Stimulated activated CD4-positive, alpha-beta T cell treated with anti-CD3 and anti-CD28 coated beads, Interleukin-1b, Interleukin-23, amount 100 ng/mL, for 48 hours (primary cell): ENCODE results near the gene VASN.
"Not testable (repeated sequence)": the region's sequence is repeated elsewhere in the genome, so short reads cannot be mapped to it uniquely, and the experiment has no call there.

ENCODE experiments used
- DNase-seq: peaks from one replicate; pipeline ENCODE4 v3.0.0-alpha.2; 2020

VASN gene

DNA sequence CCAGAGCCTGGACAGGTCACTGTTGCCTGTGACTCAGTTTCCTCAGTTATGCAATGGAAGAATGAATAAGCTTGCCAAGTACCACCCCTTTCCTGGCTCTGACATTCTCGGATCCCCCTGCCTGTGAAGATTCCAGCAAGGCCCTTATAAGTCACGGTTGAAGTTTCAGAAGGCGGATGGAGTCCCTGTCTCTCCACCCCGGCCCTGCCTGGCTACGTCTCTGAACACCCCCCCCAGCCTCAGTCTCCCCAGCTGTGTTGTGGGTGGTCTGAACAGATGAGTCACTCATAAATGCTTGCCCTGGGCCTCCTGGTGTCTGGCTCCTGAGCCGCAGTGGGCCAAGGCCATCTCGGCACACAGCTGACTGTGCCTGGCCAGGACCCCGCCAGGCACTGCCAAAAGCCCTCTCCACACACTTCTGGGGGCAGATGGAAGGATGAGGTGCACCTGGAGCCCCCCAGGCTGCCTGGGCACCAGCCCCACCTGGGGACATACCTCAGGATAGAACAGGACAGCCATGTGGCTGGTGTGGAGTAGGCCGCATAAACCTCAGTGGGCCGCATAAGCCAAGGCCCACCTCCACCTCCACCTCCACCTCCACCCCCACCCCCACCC is 15.4 kb downstream of the VASN start:
- DNase-seq = no peak

DNA sequence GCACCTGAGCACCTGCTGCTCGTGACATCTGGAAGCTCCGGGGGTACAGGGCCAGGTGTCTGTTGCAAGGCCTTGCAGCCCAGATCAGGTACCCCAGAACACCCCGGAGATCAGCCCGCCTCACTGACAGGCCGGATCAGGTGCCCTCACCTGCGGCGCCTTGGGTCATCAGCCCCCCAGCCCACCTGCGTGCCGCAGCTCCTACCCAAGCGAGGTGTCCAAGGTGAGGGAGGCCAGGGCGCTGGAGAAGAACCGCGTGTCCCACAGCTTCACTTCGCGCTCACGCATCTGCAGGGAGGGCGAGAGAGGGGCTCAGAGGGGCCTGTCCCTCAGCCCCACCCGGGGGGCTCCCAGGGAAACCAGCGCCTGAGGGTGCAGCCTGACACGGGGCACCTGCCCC is 16.1 kb downstream of the VASN start:
- DNase-seq = no peak

- no peak for DNase-seq
Measured at GRCh38 chr16:4388271-4389021, 16.8 kb downstream of the VASN start.

DNA sequence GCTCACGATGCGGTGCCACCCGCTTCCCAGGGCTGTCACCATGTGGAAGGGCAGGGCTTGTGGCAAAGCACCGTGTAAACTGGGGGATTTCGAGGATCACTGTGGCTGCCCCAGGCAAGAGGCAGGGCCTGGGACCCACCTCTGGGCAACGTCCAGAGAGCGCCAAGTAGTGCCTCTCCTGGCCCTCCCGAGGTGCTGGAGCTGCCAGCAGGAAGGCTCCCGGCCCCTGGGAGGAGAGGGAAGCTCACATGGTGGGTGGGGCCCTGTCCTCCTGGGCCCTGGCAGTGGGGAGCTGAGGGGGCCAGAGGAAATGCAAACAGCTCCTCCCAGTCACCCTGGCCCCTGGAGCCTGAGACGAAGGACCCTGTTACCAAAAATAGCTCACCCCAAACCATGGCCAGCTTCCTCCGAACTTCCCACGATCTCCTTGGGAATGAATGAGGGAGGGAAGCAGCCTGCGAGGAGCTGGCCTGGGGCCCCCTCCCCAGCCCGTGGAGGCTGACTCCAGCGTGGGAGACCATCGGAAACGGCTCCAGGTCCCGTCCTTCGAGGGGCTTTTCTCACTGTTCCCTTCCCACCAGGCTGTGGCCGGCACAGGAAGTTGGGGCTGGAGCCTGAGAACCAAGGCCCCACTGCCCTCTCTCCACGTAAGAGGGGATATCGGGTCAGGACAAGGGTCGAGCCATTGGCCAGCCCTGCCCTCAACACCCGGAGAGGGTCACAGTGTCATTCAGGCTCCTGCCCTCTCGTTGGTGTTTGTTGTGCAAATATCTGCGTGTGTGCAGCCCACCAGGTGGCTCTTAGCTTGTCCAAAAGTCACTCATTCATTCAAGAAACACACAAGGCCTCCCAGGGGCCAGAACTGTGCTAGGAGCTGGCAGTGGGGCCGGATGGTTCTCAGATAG is 17.7 kb downstream of the VASN start:
- DNase-seq = no peak

GRCh38 chr16:4390266-4391260 is 18.9 kb downstream of the VASN start:
- DNase-seq = no peak

DNA sequence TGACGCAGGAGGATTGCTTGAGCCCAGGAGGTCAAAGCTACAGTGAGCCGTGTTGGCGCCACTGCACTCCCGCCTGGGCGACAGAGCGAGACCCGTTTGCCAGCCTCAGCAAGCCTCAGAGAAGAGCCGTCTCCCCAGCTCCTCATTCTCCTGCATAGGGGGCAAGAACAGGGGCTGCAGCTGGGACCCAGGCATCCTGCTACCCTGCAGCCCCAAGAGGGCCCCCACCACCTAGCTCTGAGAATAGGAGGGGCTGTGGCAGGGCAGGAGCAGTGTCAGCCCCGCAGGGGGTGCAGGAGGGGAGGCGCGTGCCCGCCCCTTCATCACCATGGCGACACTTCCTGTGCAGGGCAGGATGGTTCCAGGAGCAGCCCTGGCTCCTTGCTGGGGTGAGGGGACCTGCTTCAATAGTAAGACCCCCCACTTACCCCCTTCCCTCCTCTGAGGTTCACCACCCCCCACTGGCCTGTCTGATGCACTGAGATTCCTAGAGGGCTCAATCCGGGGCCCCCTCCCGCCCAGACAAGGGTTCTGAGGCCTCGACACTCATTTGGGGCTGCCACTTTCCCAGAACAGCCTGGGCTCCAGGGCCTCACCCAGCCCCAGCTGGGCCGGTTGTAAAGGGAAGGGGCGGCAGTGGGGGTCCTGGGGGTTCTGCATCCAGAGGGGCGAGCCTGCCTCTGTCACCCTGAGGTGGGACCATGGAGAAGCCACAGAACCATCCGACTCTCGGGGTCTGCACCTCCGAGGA is 20.2 kb downstream of the VASN start:
- DNase-seq = no peak

- DNase-seq = no peak
Measured at GRCh38 chr16:4392382-4393239, 21.0 kb downstream of the VASN start.

DNA sequence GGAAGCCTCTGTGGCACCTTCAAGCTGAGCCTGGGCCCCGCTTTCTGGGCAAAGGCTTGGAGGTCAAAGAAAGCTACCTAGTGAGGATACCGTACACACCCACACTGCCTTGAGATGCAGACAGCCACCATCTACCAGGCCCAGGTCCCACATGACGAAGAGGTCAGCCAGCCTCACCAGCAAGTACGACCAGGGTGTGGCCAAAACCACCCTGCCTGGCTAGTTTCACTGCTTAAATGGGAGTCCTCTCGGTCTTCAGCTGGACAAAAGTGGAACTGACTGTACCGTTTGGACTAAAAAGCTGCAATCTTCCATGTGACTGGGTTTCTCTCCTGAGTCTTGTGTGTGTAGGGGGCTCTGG is 21.6 kb downstream of the VASN start:
- DNase-seq = no peak

- not testable (repeated sequence) for DNase-seq
Measured at GRCh38 chr16:4393850-4394249, 22.2 kb downstream of the VASN start.

DNA sequence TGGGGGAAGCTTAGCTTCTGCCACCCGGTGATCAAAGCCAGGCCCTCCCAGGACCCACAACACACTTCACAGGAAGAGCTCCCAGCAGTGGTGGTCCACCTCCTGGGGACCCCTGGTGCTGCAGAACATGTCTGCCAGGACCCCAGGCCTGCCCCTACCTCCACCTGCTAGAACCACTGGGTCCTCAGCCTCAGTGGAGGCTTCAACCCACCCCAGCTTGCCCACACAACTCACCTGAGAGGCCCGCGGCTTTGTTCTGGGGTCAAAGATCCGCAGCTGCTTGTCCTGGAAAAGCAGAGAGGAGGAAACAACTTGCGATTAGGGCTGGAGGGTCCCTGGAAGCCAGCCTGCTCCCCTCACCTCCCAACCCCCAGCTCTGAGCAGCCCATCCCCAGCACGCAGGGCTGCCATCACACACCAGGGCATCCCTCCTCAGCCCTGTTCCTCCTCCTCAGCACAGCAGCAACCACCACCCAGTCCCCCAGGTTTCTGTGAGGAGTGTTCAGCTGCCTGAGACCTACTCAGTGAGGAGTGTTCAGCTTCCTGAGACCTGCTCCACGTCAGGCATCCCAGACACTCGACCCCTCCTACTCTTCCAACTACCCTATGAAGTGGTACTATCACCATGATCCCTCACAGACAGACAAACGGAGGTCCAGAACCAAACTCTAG is 23.5 kb downstream of the VASN start:
- DNase-seq = no peak

- DNase-seq = no peak
Measured at GRCh38 chr16:4399001-4399730, 27.5 kb downstream of the VASN start.

DNA sequence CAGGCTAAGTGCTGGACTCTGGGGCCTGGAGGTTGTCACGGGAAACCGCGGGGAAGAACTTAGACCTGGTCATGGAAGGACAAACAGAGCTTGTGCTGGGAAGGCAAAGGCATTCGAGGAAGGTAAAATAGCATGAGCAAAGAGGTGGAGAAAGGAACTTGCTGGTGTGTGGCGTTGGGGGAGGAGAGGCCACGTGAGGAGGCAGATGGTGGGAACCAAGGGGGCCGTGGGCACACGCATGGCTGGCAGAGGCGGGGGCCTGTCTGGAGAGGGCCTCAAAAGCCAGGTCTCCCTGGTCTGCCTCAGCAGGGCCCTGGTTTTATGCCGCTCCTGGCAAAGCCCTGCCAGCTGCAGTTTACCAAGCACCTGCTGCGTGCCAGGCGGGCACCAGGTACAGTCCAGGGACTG is 29.4 kb downstream of the VASN start:
- DNase-seq = no peak

GRCh38 chr16:4401510-4401909 is 29.9 kb downstream of the VASN start:
- DNase-seq = no peak

- peak; percentile 59 for DNase-seq
Measured at GRCh38 chr16:4402439-4403132, 30.9 kb downstream of the VASN start.

DNA sequence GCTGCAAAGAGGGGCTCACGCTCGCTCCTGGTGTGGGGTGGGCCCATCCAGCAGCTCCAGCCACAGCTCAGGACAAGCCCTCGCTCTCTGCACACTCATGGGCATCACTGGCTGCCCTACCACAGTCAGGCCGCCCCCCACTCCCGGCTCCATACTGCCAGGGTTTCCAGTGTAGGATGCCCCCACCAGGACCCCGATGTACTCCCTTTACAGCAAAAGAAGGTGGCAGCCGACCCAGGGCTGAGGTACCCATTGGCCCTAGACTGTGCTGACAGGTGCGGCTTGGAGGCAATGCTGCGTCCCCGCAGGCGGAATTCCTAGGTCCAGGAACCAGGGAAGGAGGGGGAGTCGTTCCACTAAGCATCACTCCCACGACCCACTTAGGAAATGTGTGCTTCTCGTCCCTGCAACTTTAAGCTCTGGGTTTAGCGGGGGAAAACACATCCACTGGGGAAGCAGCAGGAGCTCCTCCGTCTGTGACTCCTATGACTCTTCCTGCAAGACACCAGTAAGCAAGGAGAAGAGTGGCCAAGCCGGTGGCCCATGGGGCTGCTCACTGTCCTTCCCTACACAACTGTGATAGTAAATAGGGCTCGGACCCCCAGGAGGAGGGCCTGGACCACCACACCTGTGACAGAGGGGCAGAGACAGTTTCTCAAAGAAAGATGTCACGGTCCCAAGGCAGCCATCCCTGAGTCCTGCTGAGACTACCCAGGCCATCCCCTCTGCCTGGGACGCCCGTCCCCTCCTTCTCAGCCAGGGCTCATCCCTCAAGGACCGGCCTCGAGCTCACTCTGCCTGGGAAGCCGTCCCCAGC is 31.7 kb downstream of the VASN start:
- no peak for DNase-seq

GRCh38 chr16:4404247-4404966 is 32.8 kb downstream of the VASN start:
- DNase-seq = peak; percentile 26
